ENCODE data around the gene BSPH1. TPM values are rescaled to one million over a fixed set of nuclear protein-coding genes. Genes with fewer than 3 reads are reported as not detected.
"Not testable (repeated sequence)": the region's sequence is repeated elsewhere in the genome, so short reads cannot be mapped to it uniquely, and the experiment has no call there.

Gene BSPH1
- total and polyA plus RNA-seq, 2 of the 13 experiments (the other 11 are each of a cell fraction or from before 2014, with no cell fraction given): not detected

- TF ChIP-seq YEATS4 (CRISPR knock-in tag; IDR thresholded peaks at IDR 0.05; ENCODE audit: borderline replicate concordance): peak; percentile 50; the same call in 1 of the 2 replicates
- peak; percentile 82 for TF ChIP-seq ZBTB7B (CRISPR knock-in tag; IDR thresholded peaks at IDR 0.05)
- TF ChIP-seq HMG20B (CRISPR knock-in tag; conservative IDR thresholded peaks at IDR 0.05): peak; percentile 88
- not testable (repeated sequence) for TF ChIP-seq FOXA1 (IDR thresholded peaks at IDR 0.05)
- peak; percentile 22; the same call in 1 of the 2 replicates for TF ChIP-seq FOXA1 (CRISPR knock-in tag; IDR thresholded peaks at IDR 0.05)
- 0 out of 2 replicates have a peak, but pooled peaks have one; percentile 29 for TF ChIP-seq ZNF740 (CRISPR knock-in tag; IDR thresholded peaks at IDR 0.05)
- peak; percentile 83; the same call in 1 of the 2 replicates for TF ChIP-seq AHR (CRISPR knock-in tag; IDR thresholded peaks at IDR 0.05)
- TF ChIP-seq RFXAP (CRISPR knock-in tag; IDR thresholded peaks at IDR 0.05; ENCODE audit: borderline replicate concordance): peak; percentile 70; the same call in 1 of the 2 replicates
- TF ChIP-seq BRCA1 (CRISPR knock-in tag; IDR thresholded peaks at IDR 0.05): peak; percentile 90
- TF ChIP-seq PRDM10 (CRISPR knock-in tag; IDR thresholded peaks at IDR 0.05; ENCODE audit: low read depth): peak; percentile 66
- peak; percentile 94 for TF ChIP-seq CBX5 (CRISPR knock-in tag; IDR thresholded peaks at IDR 0.05; ENCODE audit: borderline replicate concordance)
- TF ChIP-seq ERF (CRISPR knock-in tag; IDR thresholded peaks at IDR 0.05): peak; percentile 95
- TF ChIP-seq THAP11 (CRISPR knock-in tag; IDR thresholded peaks at IDR 0.05): peak; percentile 79
- TF ChIP-seq SP5 (CRISPR knock-in tag; IDR thresholded peaks at IDR 0.05; ENCODE audit: borderline replicate concordance, low read depth): peak; percentile 48; the same call in 1 of the 2 replicates
- TF ChIP-seq RFXANK (CRISPR knock-in tag; IDR thresholded peaks at IDR 0.05): peak; percentile 74; the same call in 1 of the 2 replicates
- TF ChIP-seq KLF16 (CRISPR knock-in tag; IDR thresholded peaks at IDR 0.05): peak in 1 of 2 experiments; percentile 91; a peak in 2 of 4 replicates
- peak; percentile 59; the same call in 1 of the 2 replicates for TF ChIP-seq ZNF639 (CRISPR knock-in tag; conservative IDR thresholded peaks at IDR 0.05)
- TF ChIP-seq TSC22D2 (CRISPR knock-in tag; IDR thresholded peaks at IDR 0.05; ENCODE audit: borderline replicate concordance): peak; percentile 89
- TF ChIP-seq ZNF614 (CRISPR knock-in tag; IDR thresholded peaks at IDR 0.05; ENCODE audit: borderline replicate concordance): peak; percentile 89; the same call in 1 of the 2 replicates
- TF ChIP-seq E2F2 (CRISPR knock-in tag; IDR thresholded peaks at IDR 0.05; ENCODE audit: borderline replicate concordance): 0 out of 2 replicates have a peak, but pooled peaks have one; percentile 51
- peak; percentile 67 for TF ChIP-seq GABPB1 (CRISPR knock-in tag; IDR thresholded peaks at IDR 0.05)
- peak; percentile 90 for TF ChIP-seq KLF6 (CRISPR knock-in tag; IDR thresholded peaks at IDR 0.05)
- 0 out of 2 replicates have a peak, but pooled peaks have one; percentile 59 for TF ChIP-seq THRA (CRISPR knock-in tag; IDR thresholded peaks at IDR 0.05; ENCODE audit: borderline replicate concordance)
- TF ChIP-seq FOSL2 (CRISPR knock-in tag; IDR thresholded peaks at IDR 0.05): peak; percentile 71
These were observed 71.9 kb downstream of the BSPH1 start (continued) for GRCh38 chr19:47920107-47920506.
